ENCODE data around the gene ODF2.
"Not testable (repeated sequence)": the region's sequence is repeated elsewhere in the genome, so short reads cannot be mapped to it uniquely, and the experiment has no call there.

The ODF2 gene

GRCh38 chr9:128435611-128436010, 20.2 kb upstream of the ODF2 start (continued):
- no peak for TF ChIP-seq CREB5 (CRISPR knock-in tag; IDR thresholded peaks at IDR 0.05; ENCODE audit: low read depth)

- TF ChIP-seq CSRNP3 (CRISPR knock-in tag; IDR thresholded peaks at IDR 0.05) (no peak), ARNTL (CRISPR knock-in tag; IDR thresholded peaks at IDR 0.05; ENCODE audit: borderline replicate concordance, low read depth) (no peak), SNAI2 (CRISPR knock-in tag; IDR thresholded peaks at IDR 0.05) (no peak), CREB5 (CRISPR knock-in tag; IDR thresholded peaks at IDR 0.05; ENCODE audit: low read depth) (no peak), GLIS3 (CRISPR knock-in tag; IDR thresholded peaks at IDR 0.05) (no peak), ZNF565 (CRISPR knock-in tag; conservative IDR thresholded peaks at IDR 0.05; ENCODE audit: low read depth) (no peak), ZNF8 (CRISPR knock-in tag; IDR thresholded peaks at IDR 0.05) (no peak), PPARA (CRISPR knock-in tag; IDR thresholded peaks at IDR 0.05; ENCODE audit: borderline replicate concordance) (no peak), CSDC2 (CRISPR knock-in tag; IDR thresholded peaks at IDR 0.05) (no peak), ISL1 (CRISPR knock-in tag; IDR thresholded peaks at IDR 0.05) (no peak)
- peak; percentile 95 for ATAC-seq
Observed at GRCh38 chr9:128438343-128439109, 17.3 kb upstream of the ODF2 start.

- TF ChIP-seq ZNF8 (CRISPR knock-in tag; IDR thresholded peaks at IDR 0.05) (no peak), PPARA (CRISPR knock-in tag; IDR thresholded peaks at IDR 0.05; ENCODE audit: borderline replicate concordance) (no peak), OSR1 (CRISPR knock-in tag; IDR thresholded peaks at IDR 0.05) (no peak), ISL1 (CRISPR knock-in tag; IDR thresholded peaks at IDR 0.05) (no peak), TCF4 (CRISPR knock-in tag; IDR thresholded peaks at IDR 0.05; ENCODE audit: borderline replicate concordance) (no peak), BACH2 (CRISPR knock-in tag; IDR thresholded peaks at IDR 0.05; ENCODE audit: borderline replicate concordance) (no peak), CREB5 (CRISPR knock-in tag; IDR thresholded peaks at IDR 0.05; ENCODE audit: low read depth) (no peak), SNAI2 (CRISPR knock-in tag; IDR thresholded peaks at IDR 0.05) (no peak), ESRRG (CRISPR knock-in tag; IDR thresholded peaks at IDR 0.05) (no peak)
Observed at GRCh38 chr9:128439273-128439672, 16.5 kb upstream of the ODF2 start.

GRCh38 chr9:128442150-128442549, 13.7 kb upstream of the ODF2 start:
- ATAC-seq = no peak

More at GRCh38 chr9:128439273-128439672, 16.5 kb upstream of the ODF2 start:
- no peak for ATAC-seq

GRCh38 chr9:128446505-128446904, 9.3 kb upstream of the ODF2 start:
- ATAC-seq = not testable (repeated sequence)

More at GRCh38 chr9:128442150-128442549, 13.7 kb upstream of the ODF2 start:
- no peak for TF ChIP-seq TCF4 (CRISPR knock-in tag; IDR thresholded peaks at IDR 0.05; ENCODE audit: borderline replicate concordance)
- no peak for TF ChIP-seq ZFP30 (CRISPR knock-in tag; IDR thresholded peaks at IDR 0.05)
- no peak for TF ChIP-seq ESRRG (CRISPR knock-in tag; IDR thresholded peaks at IDR 0.05)
- TF ChIP-seq CSRNP3 (CRISPR knock-in tag; IDR thresholded peaks at IDR 0.05) = no peak
- no peak for TF ChIP-seq ZNF70 (CRISPR knock-in tag; IDR thresholded peaks at IDR 0.05)
- no peak for TF ChIP-seq ZC3H10 (CRISPR knock-in tag; IDR thresholded peaks at IDR 0.05)
